ENCODE data around the gene CMYA5.

GRCh38 chr5:79803007-79803406, 113.4 kb downstream of the CMYA5 start:
- TF ChIP-seq CTCF (IDR thresholded peaks at IDR 0.05) = no peak
- TF ChIP-seq POLR2A (IDR thresholded peaks at IDR 0.05) = no peak

Data from ovary (tissue), 3 donors.